ENCODE data around the gene PDZD2.

PDZD2 gene

DNA sequence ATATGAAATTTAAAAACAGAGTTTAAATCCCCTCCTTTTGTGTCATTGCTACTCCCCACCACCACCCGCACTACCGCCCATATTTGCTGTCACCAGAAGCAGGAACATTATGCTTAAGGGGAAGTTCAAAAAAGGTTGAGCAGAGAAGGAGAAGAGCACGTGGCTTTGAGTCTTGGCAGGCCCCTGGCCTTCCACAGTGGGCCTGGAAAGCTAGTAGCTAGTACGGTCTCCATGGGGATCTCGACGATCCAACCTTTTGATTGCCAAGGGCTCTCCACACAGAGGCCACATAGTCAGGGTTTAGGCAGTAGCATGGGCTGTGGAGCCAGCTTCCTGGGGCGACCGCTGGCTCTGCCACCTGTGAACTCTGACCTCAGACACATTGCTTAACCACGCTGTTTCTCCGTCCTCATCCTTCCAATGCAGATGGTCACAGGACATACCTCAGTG is 445.1 kb downstream of the PDZD2 start:
- H3K14ac ChIP-seq (ENCODE audit: low read length), result no peak overlapping the region
- H2AFZ ChIP-seq (ENCODE audit: insufficient read depth, low read length, poor library complexity), result no peak overlapping the region
- no peak overlapping the region for H3K23ac ChIP-seq (ENCODE audit: low read length)
- H3K4me2 ChIP-seq (ENCODE audit: low read length), result no peak overlapping the region
- DNase-seq, result no peak
- H2BK5ac ChIP-seq (ENCODE audit: low read depth, low read length, poor library complexity), result no peak overlapping the region
- no peaks in the 10 kb centered on the region for H3K4me1 ChIP-seq (ENCODE audit: control insufficient read depth in 1 of 2, insufficient read depth in 2 of 2, low read length in 2 of 2)
- no peak overlapping the region for H2BK120ac ChIP-seq (ENCODE audit: insufficient read depth, low read length, poor library complexity)
- H3K36me3 ChIP-seq (ENCODE audit: control insufficient read depth in 1 of 2, insufficient read depth in 2 of 2, low read length in 2 of 2), result peaks cover 0 to 3% of the 10 kb centered on the region in 2 experiments
- H2BK12ac ChIP-seq (ENCODE audit: low read length), result no peak overlapping the region
- H3K27me3 ChIP-seq (ENCODE audit: insufficient read depth, low read length), result no peaks in the 10 kb centered on the region
- WGBS (ENCODE audit: extremely low coverage, insufficient coverage, insufficient read length), result no CpG with 5 or more reads among the region's 10 CpGs
- H2AK5ac ChIP-seq (ENCODE audit: low read length), result no peak overlapping the region
- H3K27ac ChIP-seq (ENCODE audit: low read depth, low read length), result no peak overlapping the region
- H4K12ac ChIP-seq (ENCODE audit: low read depth, low read length), result no peak overlapping the region
- H3K4ac ChIP-seq (ENCODE audit: low read depth, low read length), result no peak overlapping the region
- no peaks in the 10 kb centered on the region for H3K79me2 ChIP-seq (ENCODE audit: control insufficient read depth, insufficient read depth, low read length, poor library complexity)
- no peak overlapping the region for H3K9ac ChIP-seq (ENCODE audit: low read length)
- H4K91ac ChIP-seq (ENCODE audit: low read depth, low read length), result no peak overlapping the region
- no peaks in the 10 kb centered on the region for H3K79me1 ChIP-seq (ENCODE audit: low read length)
- H4K8ac ChIP-seq (ENCODE audit: low read depth, low read length), result no peak overlapping the region
- H3K18ac ChIP-seq (ENCODE audit: low read length), result no peak overlapping the region
- H3K9me3 ChIP-seq (ENCODE audit: insufficient read depth, low read depth, low read length), result no peaks in the 10 kb centered on the region
- no peak overlapping the region for H3K4me3 ChIP-seq (ENCODE audit: low read depth, low read length)

DNA sequence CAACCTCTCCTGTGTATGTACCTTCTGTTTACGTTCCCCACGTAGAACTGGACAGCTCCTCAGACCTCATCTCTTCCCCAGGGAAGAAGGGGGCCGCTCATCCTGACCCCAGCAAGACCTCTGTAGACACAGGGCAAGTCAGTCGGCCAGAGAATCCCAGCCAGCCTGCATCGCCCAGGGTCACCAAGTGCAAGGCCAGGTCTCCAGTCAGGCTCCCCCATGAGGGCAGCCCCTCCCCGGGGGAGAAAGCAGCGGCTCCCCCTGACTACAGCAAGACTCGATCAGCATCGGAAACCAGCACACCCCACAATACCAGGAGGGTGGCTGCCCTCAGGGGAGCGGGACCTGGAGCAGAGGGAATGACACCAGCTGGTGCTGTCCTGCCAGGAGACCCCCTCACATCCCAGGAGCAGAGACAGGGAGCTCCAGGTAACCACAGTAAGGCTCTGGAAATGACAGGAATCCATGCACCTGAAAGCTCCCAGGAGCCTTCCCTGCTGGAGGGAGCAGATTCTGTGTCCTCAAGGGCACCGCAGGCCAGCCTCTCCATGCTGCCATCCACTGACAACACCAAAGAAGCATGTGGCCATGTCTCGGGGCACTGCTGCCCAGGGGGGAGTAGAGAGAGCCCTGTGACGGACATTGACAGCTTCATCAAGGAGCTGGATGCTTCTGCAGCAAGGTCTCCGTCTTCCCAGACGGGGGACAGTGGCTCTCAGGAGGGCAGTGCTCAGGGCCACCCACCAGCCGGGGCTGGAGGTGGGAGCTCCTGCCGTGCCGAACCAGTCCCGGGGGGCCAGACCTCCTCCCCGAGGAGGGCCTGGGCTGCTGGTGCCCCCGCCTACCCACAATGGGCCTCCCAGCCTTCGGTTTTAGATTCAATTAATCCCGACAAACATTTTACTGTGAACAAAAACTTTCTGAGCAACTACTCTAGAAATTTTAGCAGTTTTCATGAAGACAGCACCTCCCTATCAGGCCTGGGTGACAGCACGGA is 448.5 kb downstream of the PDZD2 start:
- Histone ChIP-seq H2BK120ac (ENCODE audit: insufficient read depth, low read length, poor library complexity) (no peak overlapping the region), H3K27ac (ENCODE audit: low read depth, low read length) (no peak overlapping the region), H3K9ac (ENCODE audit: low read length) (no peak overlapping the region), H3K18ac (ENCODE audit: low read length) (no peak overlapping the region), H3K23ac (ENCODE audit: low read length) (no peak overlapping the region), H4K12ac (ENCODE audit: low read depth, low read length) (no peak overlapping the region), H4K8ac (ENCODE audit: low read depth, low read length) (no peak overlapping the region), H3K4me1 (ENCODE audit: control insufficient read depth in 1 of 2, insufficient read depth in 2 of 2, low read length in 2 of 2) (no peaks in the 10 kb centered on the region), H2AK5ac (ENCODE audit: low read length) (no peak overlapping the region), H3K79me1 (ENCODE audit: low read length) (no peaks in the 10 kb centered on the region), H3K79me2 (ENCODE audit: control insufficient read depth, insufficient read depth, low read length, poor library complexity) (no peaks in the 10 kb centered on the region), H2BK12ac (ENCODE audit: low read length) (no peak overlapping the region), H3K27me3 (ENCODE audit: insufficient read depth, low read length) (no peaks in the 10 kb centered on the region), H2BK5ac (ENCODE audit: low read depth, low read length, poor library complexity) (no peak overlapping the region), H2AFZ (ENCODE audit: insufficient read depth, low read length, poor library complexity) (no peak overlapping the region), H4K91ac (ENCODE audit: low read depth, low read length) (no peak overlapping the region), H3K36me3 (ENCODE audit: control insufficient read depth in 1 of 2, insufficient read depth in 2 of 2, low read length in 2 of 2) (peaks cover 0 to 8% of the 10 kb centered on the region in 2 experiments), H3K9me3 (ENCODE audit: insufficient read depth, low read depth, low read length) (no peaks in the 10 kb centered on the region), H3K4me3 (ENCODE audit: low read depth, low read length) (no peak overlapping the region), H3K14ac (ENCODE audit: low read length) (no peak overlapping the region), H3K4me2 (ENCODE audit: low read length) (no peak overlapping the region), H3K4ac (ENCODE audit: low read depth, low read length) (no peak overlapping the region)
- no CpG with 5 or more reads among the region's 24 CpGs for WGBS (ENCODE audit: extremely low coverage, insufficient coverage, insufficient read length)
- DNase-seq, result no peak

DNA sequence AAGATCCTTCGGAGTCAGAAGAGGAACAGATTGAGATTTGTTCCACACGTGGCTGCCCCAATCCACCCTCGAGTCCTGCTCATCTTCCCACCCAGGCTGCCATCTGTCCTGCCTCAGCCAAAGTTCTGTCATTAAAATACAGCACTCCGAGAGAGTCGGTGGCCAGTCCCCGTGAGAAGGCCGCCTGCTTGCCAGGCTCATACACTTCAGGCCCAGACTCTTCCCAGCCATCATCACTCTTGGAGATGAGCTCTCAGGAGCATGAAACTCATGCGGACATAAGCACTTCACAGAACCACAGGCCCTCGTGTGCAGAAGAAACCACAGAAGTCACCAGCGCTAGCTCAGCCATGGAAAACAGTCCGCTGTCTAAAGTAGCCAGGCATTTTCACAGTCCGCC is 449.3 kb downstream of the PDZD2 start:
- H3K23ac ChIP-seq (ENCODE audit: low read length), result no peak overlapping the region
- H3K9ac ChIP-seq (ENCODE audit: low read length), result no peak overlapping the region
- no peak overlapping the region for H3K18ac ChIP-seq (ENCODE audit: low read length)
- H3K27ac ChIP-seq (ENCODE audit: low read depth, low read length), result no peak overlapping the region
- no peak overlapping the region for H3K14ac ChIP-seq (ENCODE audit: low read length)
- H3K79me1 ChIP-seq (ENCODE audit: low read length), result no peaks in the 10 kb centered on the region
- no peak overlapping the region for H3K4me3 ChIP-seq (ENCODE audit: low read depth, low read length)
- H2BK120ac ChIP-seq (ENCODE audit: insufficient read depth, low read length, poor library complexity), result no peak overlapping the region
- H3K4ac ChIP-seq (ENCODE audit: low read depth, low read length), result no peak overlapping the region
- H4K12ac ChIP-seq (ENCODE audit: low read depth, low read length), result no peak overlapping the region
- no peaks in the 10 kb centered on the region for H3K27me3 ChIP-seq (ENCODE audit: insufficient read depth, low read length)
- no peak overlapping the region for H2AK5ac ChIP-seq (ENCODE audit: low read length)
- no peak overlapping the region for H2BK12ac ChIP-seq (ENCODE audit: low read length)
- no peaks in the 10 kb centered on the region for H3K9me3 ChIP-seq (ENCODE audit: insufficient read depth, low read depth, low read length)
- DNase-seq, result no peak
- WGBS (ENCODE audit: extremely low coverage, insufficient coverage, insufficient read length), result no CpG with 5 or more reads among the region's 12 CpGs
- H3K4me2 ChIP-seq (ENCODE audit: low read length), result no peak overlapping the region
- no peak overlapping the region for H4K91ac ChIP-seq (ENCODE audit: low read depth, low read length)
- H3K36me3 ChIP-seq (ENCODE audit: control insufficient read depth in 1 of 2, insufficient read depth in 2 of 2, low read length in 2 of 2), result peaks cover 3 to 8% of the 10 kb centered on the region in 2 experiments
- no peak overlapping the region for H2BK5ac ChIP-seq (ENCODE audit: low read depth, low read length, poor library complexity)
- no peaks in the 10 kb centered on the region for H3K79me2 ChIP-seq (ENCODE audit: control insufficient read depth, insufficient read depth, low read length, poor library complexity)
- H3K4me1 ChIP-seq (ENCODE audit: control insufficient read depth in 1 of 2, insufficient read depth in 2 of 2, low read length in 2 of 2), result peaks cover 0 to 2% of the 10 kb centered on the region in 2 experiments
- H2AFZ ChIP-seq (ENCODE audit: insufficient read depth, low read length, poor library complexity), result no peak overlapping the region
- H4K8ac ChIP-seq (ENCODE audit: low read depth, low read length), result no peak overlapping the region

DNA sequence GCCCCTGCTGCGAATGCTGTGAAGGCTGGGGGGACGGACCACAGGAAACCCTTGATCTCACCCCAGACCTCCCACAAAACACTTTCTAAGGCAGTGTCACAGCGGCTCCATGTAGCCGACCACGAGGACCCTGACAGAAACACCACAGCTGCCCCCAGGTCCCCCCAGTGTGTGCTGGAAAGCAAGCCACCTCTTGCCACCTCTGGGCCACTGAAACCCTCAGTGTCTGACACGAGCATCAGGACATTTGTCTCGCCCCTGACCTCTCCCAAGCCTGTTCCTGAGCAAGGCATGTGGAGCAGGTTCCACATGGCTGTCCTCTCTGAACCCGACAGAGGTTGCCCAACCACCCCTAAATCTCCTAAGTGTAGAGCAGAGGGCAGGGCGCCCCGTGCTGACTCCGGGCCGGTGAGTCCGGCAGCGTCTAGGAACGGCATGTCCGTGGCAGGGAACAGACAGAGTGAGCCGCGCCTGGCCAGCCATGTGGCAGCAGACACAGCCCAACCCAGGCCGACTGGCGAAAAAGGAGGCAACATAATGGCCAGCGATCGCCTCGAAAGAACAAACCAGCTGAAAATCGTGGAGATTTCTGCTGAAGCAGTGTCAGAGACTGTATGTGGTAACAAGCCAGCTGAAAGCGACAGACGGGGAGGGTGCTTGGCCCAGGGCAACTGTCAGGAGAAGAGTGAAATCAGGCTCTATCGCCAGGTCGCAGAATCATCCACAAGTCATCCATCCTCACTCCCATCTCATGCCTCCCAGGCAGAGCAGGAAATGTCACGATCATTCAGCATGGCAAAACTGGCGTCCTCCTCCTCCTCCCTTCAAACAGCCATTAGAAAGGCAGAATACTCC is 450.4 kb downstream of the PDZD2 start:
- no peak overlapping the region for H3K27ac ChIP-seq (ENCODE audit: low read depth, low read length)
- no peak for DNase-seq
- peaks cover 3 to 9% of the 10 kb centered on the region in 2 experiments for H3K36me3 ChIP-seq (ENCODE audit: control insufficient read depth in 1 of 2, insufficient read depth in 2 of 2, low read length in 2 of 2)

More for the DNA sequence above, 450.4 kb downstream of the PDZD2 start:
- no peak overlapping the region for H4K91ac ChIP-seq (ENCODE audit: low read depth, low read length)
- H2AFZ ChIP-seq (ENCODE audit: insufficient read depth, low read length, poor library complexity), result no peak overlapping the region
- no peak overlapping the region for H3K23ac ChIP-seq (ENCODE audit: low read length)
- H2AK5ac ChIP-seq (ENCODE audit: low read length), result no peak overlapping the region
- no peak overlapping the region for H4K8ac ChIP-seq (ENCODE audit: low read depth, low read length)
- no peak overlapping the region for H3K18ac ChIP-seq (ENCODE audit: low read length)
- no peaks in the 10 kb centered on the region for H3K9me3 ChIP-seq (ENCODE audit: insufficient read depth, low read depth, low read length)
- no peaks in the 10 kb centered on the region for H3K27me3 ChIP-seq (ENCODE audit: insufficient read depth, low read length)
- peaks cover 0 to 2% of the 10 kb centered on the region in 2 experiments for H3K4me1 ChIP-seq (ENCODE audit: control insufficient read depth in 1 of 2, insufficient read depth in 2 of 2, low read length in 2 of 2)
- no peak overlapping the region for H3K14ac ChIP-seq (ENCODE audit: low read length)
- H3K4me3 ChIP-seq (ENCODE audit: low read depth, low read length), result no peak overlapping the region
- H2BK5ac ChIP-seq (ENCODE audit: low read depth, low read length, poor library complexity), result no peak overlapping the region
- no peak overlapping the region for H3K9ac ChIP-seq (ENCODE audit: low read length)
- no peak overlapping the region for H3K4ac ChIP-seq (ENCODE audit: low read depth, low read length)
- H4K12ac ChIP-seq (ENCODE audit: low read depth, low read length), result no peak overlapping the region
- no CpG with 5 or more reads among the region's 30 CpGs for WGBS (ENCODE audit: extremely low coverage, insufficient coverage, insufficient read length)
- H2BK120ac ChIP-seq (ENCODE audit: insufficient read depth, low read length, poor library complexity), result no peak overlapping the region
- H3K79me1 ChIP-seq (ENCODE audit: low read length), result no peaks in the 10 kb centered on the region
- H2BK12ac ChIP-seq (ENCODE audit: low read length), result no peak overlapping the region
- H3K79me2 ChIP-seq (ENCODE audit: control insufficient read depth, insufficient read depth, low read length, poor library complexity), result no peaks in the 10 kb centered on the region
- no peak overlapping the region for H3K4me2 ChIP-seq (ENCODE audit: low read length)
